A673 (cell line): ENCODE measurements around the gene SIVA1.

Experiments
- CTCF ChIP-seq: fragments of 300-800, 200-600 bp; sonication (generic); conservative IDR thresholded peaks from 2 replicates; pipeline ENCODE4 v1.5.1; 2017; ENCODE audit warnings: low read depth, mild to moderate bottlenecking, antibody characterized with exemption, low read length, moderate library complexity, mixed read lengths
- EZH2 ChIP-seq: fragments of 200-600 bp; sonication (generic); IDR thresholded peaks from 2 replicates; pipeline ENCODE4 v1.6.1; 2017; ENCODE audit warnings: borderline replicate concordance, low read depth, mild to moderate bottlenecking, mixed read lengths, antibody characterized with exemption, low read length; ENCODE audit not compliant: poor library complexity, severe bottlenecking

DNA sequence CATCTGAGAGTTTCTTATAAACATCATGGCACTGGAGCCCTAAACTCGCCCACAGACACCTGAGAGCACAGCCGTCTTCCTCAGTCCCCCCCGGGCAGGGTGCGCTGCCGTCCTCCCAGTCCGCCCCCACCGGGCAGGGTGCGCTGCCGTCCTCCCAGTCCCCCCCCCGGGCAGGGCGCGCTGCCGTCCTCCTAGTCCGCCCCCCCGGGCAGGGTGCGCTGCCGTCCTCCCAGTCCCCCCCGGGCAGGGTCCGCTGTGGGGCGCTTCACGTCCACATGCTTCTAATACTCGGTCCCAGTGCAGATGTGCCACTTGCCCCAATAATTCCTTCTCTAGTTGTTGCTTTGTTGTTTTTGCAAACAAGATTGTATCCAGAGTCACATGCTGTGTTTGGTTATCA is 35.8 kb upstream of the SIVA1 start:
- TF ChIP-seq CTCF, result no peak
- no peak for TF ChIP-seq EZH2
